GM18951 (cell line): ENCODE data around the gene PNPLA3.

Source experiments
- POLR2A ChIP-seq: IDR thresholded peaks from 4 replicates; pipeline ENCODE4 v1.6.1; 2011; ENCODE audit warnings: mild to moderate bottlenecking; ENCODE audit not compliant: insufficient read length, insufficient read depth; ENCODE audit errors: extremely low read depth
- in situ Hi-C: fragments of 300-500 bp; cut with MboI; formaldehyde crosslinking; loops from one replicate; pipeline ENCODE4 v1.12.0; 2022; ENCODE audit warnings: low sequenced_read_pairs, mixed read lengths, inconsistent platforms; ENCODE audit not compliant: unreplicated experiment

PNPLA3 gene

DNA sequence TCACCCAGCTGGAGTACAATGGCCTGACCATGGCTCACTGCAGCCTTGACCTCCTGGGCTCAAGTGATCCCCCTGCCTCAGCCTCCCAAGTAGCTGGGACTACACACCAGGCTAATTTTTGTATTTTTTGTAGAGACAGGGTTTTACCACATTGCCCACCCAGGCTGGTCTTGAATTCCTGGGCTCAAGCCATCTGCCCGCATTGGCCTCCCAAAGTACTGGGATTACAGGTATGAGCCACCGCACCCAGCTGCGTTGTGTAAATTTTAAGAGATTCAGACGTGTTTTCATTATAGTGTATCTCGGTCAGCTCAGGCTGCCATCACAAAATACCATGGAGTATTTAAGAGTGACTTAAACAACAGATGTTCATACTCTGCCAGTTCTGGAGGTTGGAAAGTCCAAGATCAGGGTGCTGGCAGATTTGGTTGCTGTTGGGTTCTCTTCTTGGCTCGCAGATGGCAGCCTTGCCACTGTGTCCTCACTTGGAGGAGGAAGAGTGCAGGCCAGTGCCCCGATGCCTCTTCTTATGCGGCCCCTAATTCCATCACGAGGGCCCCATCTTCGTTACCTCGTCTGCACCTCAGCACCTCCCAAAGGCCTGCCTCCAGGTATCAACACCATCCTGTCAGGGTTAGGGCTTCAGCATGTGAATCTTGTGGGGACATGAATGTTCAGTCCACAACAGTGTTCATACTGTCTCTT, 67.9 kb downstream of the PNPLA3 start:
- no peak for TF ChIP-seq POLR2A
- in situ Hi-C loops, result no loop called here

DNA sequence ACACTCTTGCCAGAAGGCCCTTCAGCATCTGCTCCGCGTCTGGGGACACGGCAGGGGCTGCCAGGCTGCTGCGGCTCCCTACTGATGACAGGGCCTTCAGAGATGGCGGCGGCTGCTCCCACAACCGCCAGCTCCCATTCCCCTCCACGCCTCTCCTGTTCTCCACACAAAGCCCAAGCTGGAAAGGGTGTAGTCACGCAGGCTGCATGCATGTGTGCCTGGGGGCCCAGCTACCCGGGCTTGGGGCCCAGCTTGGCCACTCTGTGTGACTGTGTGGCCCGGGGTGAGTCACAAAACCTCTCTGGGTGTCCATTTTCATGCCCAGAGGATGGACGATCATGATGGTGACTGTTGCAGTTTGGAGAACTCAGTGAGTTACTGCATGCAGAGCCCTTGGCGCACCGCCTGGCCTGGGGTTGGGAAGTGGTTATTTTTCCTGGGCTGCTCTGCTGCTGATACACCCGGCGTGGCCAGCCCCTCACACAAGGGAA, 68.8 kb downstream of the PNPLA3 start:
- in situ Hi-C loops, result no loop called here
- TF ChIP-seq POLR2A, result no peak

DNA sequence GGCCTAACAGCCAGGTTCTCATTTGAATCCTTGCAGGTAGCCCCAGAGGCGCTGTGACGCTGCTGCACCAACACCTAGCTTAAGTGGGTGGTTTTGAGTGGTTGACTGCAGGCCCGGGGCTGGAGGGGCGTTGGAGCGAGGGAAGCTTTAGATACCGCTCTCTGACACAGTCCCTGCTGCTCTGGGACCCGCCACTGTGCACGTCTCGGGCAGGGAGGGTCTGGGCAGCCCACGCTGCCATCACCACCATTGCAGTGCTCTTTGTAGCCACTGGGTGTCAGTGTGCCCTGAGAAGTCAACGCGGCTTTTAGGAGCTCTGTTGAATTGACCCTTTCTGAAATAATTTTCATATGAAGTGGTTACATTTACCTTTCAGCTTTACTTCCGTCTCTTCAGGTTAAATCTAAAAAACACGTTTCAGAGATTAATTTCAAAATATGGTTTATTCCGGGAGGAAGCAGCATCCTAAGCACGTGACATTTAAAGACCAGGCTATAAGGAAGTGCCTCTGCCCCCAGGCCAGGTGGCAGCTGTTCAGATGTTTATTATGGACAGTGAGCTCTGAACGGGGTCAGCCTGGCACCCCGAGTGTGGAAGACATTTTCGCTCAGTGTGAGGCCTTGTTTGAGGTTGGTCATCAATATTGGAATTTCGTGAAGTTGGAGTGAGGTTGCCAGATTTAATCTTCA, 69.6 kb downstream of the PNPLA3 start:
- no peak for TF ChIP-seq POLR2A
- in situ Hi-C loops, result no loop called here

DNA sequence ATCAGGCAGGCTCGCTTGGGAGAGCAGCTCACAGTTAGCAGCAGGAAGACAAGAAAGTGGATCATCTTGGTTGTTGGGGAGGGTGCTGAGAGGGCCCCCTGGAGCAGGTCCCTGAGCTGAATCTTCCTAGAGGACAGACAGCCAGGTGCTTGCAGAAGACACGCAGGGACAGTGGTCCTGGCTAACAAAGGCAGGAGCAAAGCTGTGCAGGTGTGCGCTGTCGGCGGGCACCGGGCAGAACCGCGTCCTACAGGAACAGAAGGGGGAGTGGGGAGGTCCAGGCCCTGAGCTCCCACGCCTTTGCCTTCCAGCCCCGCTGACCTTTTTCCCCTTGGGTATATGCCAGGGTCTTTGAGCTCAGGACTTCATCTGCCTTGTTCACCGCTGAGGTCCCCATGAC, 70.4 kb downstream of the PNPLA3 start:
- no peak for TF ChIP-seq POLR2A
- in situ Hi-C loops, result no loop called here

DNA sequence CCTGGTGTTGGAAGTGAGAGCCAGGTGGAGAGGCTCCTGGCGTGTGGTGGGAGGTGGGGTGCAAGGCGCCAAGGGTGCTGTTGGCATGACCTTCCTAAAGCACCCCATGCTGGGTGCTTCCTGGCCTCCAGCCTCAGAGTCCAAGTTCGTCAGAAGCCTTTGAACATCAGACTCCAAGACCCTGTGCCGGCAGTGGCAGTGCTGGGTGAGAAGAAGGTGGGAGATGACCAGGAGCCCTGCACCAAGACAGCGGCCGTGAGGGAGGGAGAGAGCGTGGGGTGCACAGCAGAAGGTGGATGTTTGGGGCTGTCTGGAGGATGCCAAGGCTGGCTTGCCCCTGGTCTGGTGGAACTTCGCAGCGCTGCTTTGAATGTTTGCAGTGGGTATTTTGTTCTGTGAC, 70.8 kb downstream of the PNPLA3 start:
- in situ Hi-C loops, result no loop called here
- TF ChIP-seq POLR2A, result no peak

DNA sequence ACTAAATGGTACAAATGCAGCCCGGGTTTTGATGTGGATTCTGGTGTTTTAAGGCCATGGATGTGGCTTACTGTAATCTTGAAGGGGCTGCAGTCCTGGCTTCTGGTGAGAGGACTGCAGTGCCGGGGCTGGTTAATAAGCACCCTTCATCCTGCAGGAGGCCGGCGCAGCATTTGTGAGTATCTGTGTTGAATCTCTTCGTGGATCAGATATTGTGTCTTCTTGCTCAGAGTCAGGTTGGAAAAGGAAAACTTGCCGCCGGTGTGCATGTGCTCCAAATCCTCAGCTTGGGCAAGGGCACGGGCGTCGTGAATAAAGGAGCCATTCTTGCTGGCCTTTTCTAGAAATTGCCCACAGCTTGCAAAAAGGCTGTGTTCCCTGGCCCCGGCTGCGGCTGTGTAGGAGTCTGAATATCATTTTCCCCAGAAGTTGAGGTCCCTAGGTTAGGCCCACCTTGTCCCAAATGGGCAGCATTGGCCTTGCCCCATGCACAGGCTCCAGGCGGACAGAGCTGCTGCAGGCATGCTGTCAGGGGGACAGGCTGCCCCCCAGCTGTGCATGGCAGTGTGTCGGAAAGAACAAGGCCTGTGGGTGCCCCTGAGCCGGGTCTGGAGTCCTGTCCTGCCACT, 71.6 kb downstream of the PNPLA3 start:
- no peak for TF ChIP-seq POLR2A
- in situ Hi-C loops, result loop anchor here (5.0 kb wide), 2 partner anchors 77 to 627 kb away; no protein-coding TSS in a partner anchor

DNA sequence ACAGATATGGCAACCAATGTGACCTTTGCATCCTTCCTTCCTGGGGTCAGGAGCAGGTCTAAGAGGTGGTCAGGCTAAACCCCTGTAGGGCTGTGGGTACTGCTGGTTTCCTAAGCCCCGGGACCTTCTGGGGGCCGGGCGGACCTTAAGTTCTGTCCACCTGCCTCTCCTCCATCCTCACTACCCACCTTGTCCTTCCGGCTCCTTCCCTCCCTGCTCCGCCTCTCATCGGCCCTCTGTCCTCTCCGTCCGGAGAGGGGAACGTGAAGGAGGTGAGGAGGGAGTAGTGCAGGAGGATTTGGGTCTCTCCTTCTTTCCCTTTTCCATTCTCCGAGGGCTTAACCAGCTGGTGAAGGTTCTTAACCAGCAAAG, 72.2 kb downstream of the PNPLA3 start:
- in situ Hi-C loops, result loop anchor here (5.0 kb wide), 2 partner anchors 77 to 627 kb away; no protein-coding TSS in a partner anchor
- no peak for TF ChIP-seq POLR2A

DNA sequence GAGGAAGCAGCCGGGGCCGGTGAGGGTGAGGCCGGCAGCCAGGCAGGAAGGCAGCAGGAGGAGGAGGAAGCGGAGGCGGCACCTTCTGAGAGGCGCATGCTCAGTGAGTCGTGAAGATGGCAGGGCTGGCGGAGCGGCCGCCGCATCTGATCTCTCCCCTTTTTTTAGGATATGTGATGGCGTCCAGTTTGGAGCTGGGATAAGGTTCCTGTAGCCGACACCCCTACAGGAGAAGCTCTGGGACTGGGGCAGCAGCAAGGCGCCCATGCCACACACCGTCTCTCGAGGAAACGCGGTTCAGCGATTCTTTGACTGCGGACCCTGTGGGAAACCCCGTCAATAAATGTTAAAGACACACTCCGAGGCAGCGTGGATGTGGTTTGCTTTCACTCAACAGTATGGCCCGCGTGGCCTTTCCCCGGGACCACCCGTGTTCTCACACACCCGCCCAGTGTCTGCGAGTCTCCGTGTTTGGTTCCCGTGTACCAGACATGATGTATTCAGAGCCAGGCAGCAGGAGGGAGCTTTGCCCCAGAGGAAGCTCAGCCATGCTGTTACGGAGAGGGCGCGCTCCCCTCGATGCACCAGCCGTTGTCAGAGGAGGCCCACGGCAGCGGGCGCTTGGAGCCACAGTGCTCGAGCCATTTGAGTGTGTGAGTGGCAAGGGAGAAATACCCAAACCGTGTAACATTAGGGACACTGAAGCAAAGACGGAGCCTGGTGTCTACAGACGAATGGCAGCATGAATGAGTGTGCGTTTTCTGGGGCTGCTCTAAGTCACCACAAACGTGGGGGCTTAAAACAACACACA, 72.8 kb downstream of the PNPLA3 start:
- in situ Hi-C loops, result loop anchor here (5.0 kb wide), 2 partner anchors 76 to 626 kb away; no protein-coding TSS in a partner anchor

DNA sequence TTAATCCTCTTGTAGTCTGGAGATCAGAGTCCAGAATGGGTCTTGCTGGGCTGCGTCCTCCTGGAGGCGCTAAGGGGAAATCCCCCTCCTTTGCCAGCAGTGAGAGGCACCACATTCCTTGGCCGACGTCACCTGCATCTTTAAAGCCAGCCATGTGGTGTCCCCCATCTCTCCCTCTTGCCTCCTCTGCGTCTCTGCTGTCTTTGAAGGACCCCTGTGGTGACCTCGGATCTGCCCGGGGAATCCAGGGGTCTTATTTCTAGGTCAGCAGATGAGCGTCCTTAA, 73.3 kb downstream of the PNPLA3 start:
- in situ Hi-C loops, result loop anchor here (5.0 kb wide), 2 partner anchors 75 to 625 kb away; no protein-coding TSS in a partner anchor
- TF ChIP-seq POLR2A, result no peak

More for the DNA sequence above, 72.8 kb downstream of the PNPLA3 start:
- TF ChIP-seq POLR2A, result peak; percentile 63
